ENCODE results near the gene RNU5D-1. TPM values are rescaled to one million over a fixed set of nuclear protein-coding genes. Genes with fewer than 3 reads are reported as not detected.

Gene RNU5D-1
- total and polyA plus RNA-seq, 2 of the 13 experiments (the other 11 are each of a cell fraction or from before 2014, with no cell fraction given), result 165 TPM; not detected in 1

- TF ChIP-seq, protein P1, sequence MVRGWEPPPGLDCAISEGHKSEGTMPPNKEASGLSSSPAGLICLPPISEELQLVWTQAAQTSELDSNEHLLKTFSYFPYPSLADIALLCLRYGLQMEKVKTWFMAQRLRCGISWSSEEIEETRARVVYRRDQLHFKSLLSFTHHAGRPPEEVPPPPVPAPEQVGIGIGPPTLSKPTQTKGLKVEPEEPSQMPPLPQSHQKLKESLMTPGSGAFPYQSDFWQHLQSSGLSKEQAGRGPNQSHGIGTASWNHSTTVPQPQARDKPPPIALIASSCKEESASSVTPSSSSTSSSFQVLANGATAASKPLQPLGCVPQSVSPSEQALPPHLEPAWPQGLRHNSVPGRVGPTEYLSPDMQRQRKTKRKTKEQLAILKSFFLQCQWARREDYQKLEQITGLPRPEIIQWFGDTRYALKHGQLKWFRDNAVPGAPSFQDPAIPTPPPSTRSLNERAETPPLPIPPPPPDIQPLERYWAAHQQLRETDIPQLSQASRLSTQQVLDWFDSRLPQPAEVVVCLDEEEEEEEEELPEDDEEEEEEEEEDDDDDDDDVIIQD (CRISPR knock-in tag; IDR thresholded peaks at IDR 0.05; ENCODE audit: low read depth), result no peak
- TF ChIP-seq, protein P2, sequence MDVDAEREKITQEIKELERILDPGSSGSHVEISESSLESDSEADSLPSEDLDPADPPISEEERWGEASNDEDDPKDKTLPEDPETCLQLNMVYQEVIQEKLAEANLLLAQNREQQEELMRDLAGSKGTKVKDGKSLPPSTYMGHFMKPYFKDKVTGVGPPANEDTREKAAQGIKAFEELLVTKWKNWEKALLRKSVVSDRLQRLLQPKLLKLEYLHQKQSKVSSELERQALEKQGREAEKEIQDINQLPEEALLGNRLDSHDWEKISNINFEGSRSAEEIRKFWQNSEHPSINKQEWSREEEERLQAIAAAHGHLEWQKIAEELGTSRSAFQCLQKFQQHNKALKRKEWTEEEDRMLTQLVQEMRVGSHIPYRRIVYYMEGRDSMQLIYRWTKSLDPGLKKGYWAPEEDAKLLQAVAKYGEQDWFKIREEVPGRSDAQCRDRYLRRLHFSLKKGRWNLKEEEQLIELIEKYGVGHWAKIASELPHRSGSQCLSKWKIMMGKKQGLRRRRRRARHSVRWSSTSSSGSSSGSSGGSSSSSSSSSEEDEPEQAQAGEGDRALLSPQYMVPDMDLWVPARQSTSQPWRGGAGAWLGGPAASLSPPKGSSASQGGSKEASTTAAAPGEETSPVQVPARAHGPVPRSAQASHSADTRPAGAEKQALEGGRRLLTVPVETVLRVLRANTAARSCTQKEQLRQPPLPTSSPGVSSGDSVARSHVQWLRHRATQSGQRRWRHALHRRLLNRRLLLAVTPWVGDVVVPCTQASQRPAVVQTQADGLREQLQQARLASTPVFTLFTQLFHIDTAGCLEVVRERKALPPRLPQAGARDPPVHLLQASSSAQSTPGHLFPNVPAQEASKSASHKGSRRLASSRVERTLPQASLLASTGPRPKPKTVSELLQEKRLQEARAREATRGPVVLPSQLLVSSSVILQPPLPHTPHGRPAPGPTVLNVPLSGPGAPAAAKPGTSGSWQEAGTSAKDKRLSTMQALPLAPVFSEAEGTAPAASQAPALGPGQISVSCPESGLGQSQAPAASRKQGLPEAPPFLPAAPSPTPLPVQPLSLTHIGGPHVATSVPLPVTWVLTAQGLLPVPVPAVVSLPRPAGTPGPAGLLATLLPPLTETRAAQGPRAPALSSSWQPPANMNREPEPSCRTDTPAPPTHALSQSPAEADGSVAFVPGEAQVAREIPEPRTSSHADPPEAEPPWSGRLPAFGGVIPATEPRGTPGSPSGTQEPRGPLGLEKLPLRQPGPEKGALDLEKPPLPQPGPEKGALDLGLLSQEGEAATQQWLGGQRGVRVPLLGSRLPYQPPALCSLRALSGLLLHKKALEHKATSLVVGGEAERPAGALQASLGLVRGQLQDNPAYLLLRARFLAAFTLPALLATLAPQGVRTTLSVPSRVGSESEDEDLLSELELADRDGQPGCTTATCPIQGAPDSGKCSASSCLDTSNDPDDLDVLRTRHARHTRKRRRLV (CRISPR knock-in tag; IDR thresholded peaks at IDR 0.05), result no peak
- TF ChIP-seq CEBPB (IDR thresholded peaks at IDR 0.05; ENCODE audit: borderline replicate concordance, low read depth, low read length) (peak; percentile 76; the same call in 1 of the 2 replicates), RFX1 (IDR thresholded peaks at IDR 0.05) (no peak), ELF3 (CRISPR knock-in tag; IDR thresholded peaks at IDR 0.05) (0 out of 2 replicates have a peak, but pooled peaks have one; percentile 8), FOXA1 (IDR thresholded peaks at IDR 0.05) (no peak), FOXA1 (CRISPR knock-in tag; IDR thresholded peaks at IDR 0.05) (peak; percentile 83), CHD2 (IDR thresholded peaks at IDR 0.05; ENCODE audit: low read depth, low read length) (no peak), KDM3A (CRISPR knock-in tag; IDR thresholded peaks at IDR 0.05; ENCODE audit: low read depth) (no peak), REXO4 (CRISPR knock-in tag; IDR thresholded peaks at IDR 0.05; ENCODE audit: borderline replicate concordance) (no peak), SMAD3 (CRISPR knock-in tag; IDR thresholded peaks at IDR 0.05) (0 out of 2 replicates have a peak, but pooled peaks have one; percentile 12), PHF8 (CRISPR knock-in tag; IDR thresholded peaks at IDR 0.05) (0 out of 2 replicates have a peak, but pooled peaks have one; percentile 7), ZBTB3 (CRISPR knock-in tag; IDR thresholded peaks at IDR 0.05; ENCODE audit: borderline replicate concordance, low read depth) (no peak), ATF4 (CRISPR knock-in tag; IDR thresholded peaks at IDR 0.05) (peak in 1 of 2 experiments; percentile 65; a peak in 2 of 4 replicates), SIX4 (CRISPR knock-in tag; IDR thresholded peaks at IDR 0.05) (no peak), CEBPG (CRISPR knock-in tag; IDR thresholded peaks at IDR 0.05) (peak; percentile 83), FOXA3 (CRISPR knock-in tag; IDR thresholded peaks at IDR 0.05) (peak; percentile 86), MAFG (CRISPR knock-in tag; IDR thresholded peaks at IDR 0.05) (no peak), JUNB (CRISPR knock-in tag; IDR thresholded peaks at IDR 0.05; ENCODE audit: borderline replicate concordance) (no peak), SP4 (CRISPR knock-in tag; IDR thresholded peaks at IDR 0.05) (no peak), HMG20B (CRISPR knock-in tag; conservative IDR thresholded peaks at IDR 0.05) (no peak), REL (CRISPR knock-in tag; conservative IDR thresholded peaks at IDR 0.05) (no peak)
These were observed 30.4 kb downstream of the RNU5D-1 start (continued) for GRCh38 chr1:44700573-44700972.

All from HepG2 (cell line).